ENCODE data around the gene GRM8. TPM values are rescaled to one million over a fixed set of nuclear protein-coding genes. Genes with fewer than 3 reads are reported as not detected.

GRM8 gene
- total RNA-seq, 1 experiment from 2014 or later, result 0.27 TPM

- no peak for DNase-seq (ENCODE audit: low read depth)
Observed at GRCh38 chr7:127150543-127150942, 102.2 kb downstream of the GRM8 start.

GRCh38 chr7:127146746-127147536 is 105.8 kb downstream of the GRM8 start:
- DNase-seq (ENCODE audit: low read depth), result no peak

DNA sequence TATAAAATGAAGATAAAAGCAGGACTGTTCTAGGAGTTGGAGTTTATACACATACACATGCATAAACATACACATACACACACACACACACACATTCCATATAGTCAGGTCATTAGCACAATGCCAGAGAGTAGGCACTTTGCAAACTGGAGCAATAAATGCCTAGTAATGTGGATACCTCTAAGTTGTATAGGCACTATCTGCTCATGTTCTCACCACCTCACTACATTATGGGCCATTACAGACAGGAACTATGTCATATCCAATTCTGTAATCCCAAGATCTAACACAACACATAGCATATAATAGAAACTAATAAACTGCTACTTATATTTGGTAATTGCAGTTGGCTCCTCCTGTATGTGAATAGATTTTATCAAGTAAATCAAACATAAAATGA is 115.6 kb downstream of the GRM8 start:
- no peak for DNase-seq (ENCODE audit: low read depth)

DNA sequence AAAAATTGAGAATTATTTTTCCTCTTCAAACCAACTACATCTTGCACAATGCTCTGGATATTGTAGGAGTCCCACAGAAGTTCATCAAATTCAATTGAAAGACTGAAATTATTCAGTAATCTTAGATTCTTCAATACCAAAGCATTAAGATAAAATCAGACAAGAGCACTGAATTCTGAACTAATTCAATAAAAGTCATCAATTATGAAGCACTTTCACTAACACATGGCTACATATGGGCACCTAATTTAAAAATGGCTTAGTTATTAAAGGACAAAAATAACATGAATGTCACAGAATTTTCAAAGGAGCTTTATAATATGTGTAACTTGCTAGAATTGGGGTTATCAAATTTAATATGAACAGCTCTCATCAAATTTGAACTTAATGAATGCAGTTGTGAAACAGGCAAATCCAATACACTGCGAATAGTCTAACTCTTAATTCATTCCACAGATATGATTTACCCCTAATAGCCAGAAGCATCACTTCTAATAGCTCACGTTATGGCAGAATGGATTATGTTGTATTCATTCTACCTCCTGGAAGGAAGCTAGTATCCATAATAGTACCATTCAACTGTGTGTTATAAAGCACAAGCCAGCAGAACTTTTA is 116.8 kb downstream of the GRM8 start:
- DNase-seq (ENCODE audit: low read depth), result no peak

- no peak for DNase-seq (ENCODE audit: low read depth)
Observed at GRCh38 chr7:127123220-127123619, 129.5 kb downstream of the GRM8 start.

GRCh38 chr7:127119517-127119916 is 133.2 kb downstream of the GRM8 start:
- DNase-seq (ENCODE audit: low read depth), result no peak

DNA sequence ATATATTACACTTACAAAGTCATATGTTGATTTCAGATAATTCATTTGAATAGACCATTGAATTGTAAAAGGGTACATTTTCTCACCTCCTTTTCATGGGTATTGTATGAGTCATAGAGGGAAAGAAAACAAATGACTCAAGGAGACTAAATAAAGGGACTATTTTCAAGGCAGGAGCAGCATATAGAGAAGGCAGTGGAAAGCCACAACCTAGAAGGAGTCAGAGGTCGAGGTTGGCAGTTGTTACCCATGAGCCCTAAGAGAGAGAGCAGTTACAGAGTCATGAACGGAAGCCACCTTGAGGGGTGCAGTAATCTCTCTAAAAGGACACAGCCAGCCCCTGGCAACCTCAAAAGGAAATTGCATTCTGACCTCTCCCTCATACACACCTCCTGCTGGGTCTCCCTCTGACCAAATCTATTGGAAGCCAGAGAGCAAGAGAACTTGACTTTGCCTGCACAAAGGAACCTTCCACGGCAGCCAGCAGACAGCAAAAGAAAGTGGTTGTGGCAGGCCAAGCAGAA is 137.9 kb downstream of the GRM8 start:
- DNase-seq (ENCODE audit: low read depth), result peak; percentile 1

GRCh38 chr7:127107601-127108007 is 145.1 kb downstream of the GRM8 start:
- peak; percentile 60 for DNase-seq (ENCODE audit: low read depth)

GRCh38 chr7:127093340-127093739 is 159.4 kb downstream of the GRM8 start:
- no peak for DNase-seq (ENCODE audit: low read depth)

DNA sequence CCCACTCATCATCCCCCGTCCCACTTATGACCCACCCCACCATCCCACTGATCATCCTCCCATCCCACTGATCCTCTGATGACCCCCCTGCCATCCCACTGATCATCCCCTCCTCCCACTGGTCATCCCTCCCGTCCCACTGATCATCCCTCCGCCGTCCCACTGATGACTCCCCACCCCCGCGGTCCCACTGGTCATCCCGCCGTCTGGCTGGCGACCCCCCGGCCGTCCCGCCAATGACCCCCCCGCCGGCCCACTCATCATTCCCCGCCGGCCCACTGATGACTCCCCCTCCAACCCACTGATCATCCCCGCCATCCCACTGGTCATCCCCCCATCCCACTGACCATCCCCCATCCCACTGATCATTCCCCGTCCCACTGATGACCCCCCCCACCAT is 161.1 kb downstream of the GRM8 start:
- DNase-seq (ENCODE audit: low read depth), result no peak

- no peak for DNase-seq (ENCODE audit: low read depth)
Observed at GRCh38 chr7:127089146-127089545, 163.6 kb downstream of the GRM8 start.

DNA sequence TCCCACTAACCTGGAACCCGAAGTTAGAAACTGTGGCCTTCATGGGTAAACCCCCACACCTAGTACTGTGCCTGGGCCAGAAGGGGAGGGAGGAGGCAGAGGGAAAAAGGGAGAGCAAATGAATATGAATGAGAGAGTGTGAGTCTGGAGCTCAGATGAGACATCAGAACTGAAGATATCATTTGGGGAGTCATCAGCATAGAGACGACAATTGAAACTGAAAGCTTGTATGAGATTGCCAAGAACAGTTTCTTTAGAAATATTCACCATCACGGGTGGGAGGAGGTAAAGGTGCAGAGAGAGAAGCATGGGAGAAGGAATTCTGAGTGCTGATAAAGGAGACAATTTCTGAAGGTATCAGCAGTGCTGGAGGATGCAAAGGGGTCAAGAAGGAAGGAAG is 171.2 kb downstream of the GRM8 start:
- DNase-seq (ENCODE audit: low read depth), result no peak

- DNase-seq (ENCODE audit: low read depth), result no peak
Observed at GRCh38 chr7:127080576-127080975, 172.2 kb downstream of the GRM8 start.

DNA sequence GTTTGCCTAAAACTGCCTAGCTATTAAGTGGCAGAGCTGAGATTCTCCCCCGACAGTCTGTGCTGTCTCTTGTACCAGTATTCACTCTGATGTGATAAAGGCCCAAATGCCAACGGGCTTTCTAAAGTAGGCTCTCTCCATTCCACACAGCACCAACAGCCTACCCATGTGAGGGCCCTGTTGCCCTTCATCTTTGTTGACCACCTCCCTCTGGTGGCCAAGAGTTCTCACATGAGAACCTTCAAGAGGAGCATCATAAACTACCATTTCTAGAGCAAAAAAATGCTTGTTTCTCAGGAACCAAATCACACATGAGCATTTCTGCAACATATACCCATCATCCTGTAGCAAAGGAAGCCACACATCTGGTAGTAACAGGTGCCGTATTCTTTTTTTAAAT is 185.8 kb downstream of the GRM8 start:
- no peak for DNase-seq (ENCODE audit: low read depth)

DNA sequence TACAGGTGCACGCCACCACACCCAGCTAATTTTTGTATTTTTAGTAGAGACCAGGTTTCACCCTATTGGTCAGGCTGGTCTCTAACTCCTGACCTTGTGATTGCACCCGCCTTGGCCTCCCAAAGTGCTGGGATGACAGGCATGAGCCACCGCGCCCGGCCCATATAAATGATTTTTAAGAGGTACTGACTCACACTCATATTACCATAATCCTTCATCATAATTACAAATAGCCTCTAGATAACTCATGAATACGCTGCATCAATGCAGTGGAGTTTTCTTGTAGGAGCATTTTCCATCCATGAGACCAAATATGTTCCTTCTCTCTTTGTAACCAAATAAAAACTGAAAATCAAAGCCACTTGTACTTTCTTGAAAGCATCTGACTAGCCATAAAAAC is 193.3 kb downstream of the GRM8 start:
- DNase-seq (ENCODE audit: low read depth), result no peak

GRCh38 chr7:127057918-127058317 is 194.8 kb downstream of the GRM8 start:
- DNase-seq (ENCODE audit: low read depth), result no peak

DNA sequence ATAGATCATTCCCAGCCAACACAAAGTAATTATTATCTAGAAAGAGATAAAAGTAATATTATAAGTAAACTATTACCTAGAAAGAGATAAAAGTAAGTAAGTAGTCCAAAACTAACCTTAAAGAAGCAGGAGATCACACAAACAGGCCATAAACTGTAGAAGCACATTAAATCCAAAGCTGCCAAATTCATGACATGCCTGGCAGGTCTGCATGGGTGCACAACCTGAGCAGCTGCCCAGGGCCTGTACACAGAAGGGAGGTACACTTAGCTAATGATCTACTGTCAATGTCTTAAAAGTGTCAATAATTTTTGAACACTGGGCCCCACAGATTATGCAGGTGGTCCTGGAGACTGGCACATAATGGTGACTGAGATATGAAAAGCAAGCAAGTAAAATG is 196.5 kb downstream of the GRM8 start:
- no peak for DNase-seq (ENCODE audit: low read depth)

DNA sequence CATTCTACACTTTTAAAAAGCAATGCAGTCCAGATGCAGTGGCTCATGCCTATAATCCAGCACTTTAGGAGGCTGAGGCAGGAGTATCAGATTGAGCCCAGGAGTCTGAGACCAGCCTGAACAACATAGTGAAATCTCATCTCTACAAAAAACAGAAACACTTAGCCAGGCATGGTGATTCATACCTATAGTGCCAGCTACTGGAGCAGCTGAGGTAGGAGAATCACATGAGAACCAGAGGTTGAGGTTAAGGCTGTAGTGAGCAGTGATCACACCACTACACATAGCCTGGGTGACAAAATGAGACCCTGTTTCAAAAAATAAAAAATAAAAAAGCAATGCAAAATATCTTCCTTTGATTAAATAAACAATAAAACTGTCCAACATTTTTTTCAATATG is 205.2 kb downstream of the GRM8 start:
- DNase-seq (ENCODE audit: low read depth), result no peak

DNA sequence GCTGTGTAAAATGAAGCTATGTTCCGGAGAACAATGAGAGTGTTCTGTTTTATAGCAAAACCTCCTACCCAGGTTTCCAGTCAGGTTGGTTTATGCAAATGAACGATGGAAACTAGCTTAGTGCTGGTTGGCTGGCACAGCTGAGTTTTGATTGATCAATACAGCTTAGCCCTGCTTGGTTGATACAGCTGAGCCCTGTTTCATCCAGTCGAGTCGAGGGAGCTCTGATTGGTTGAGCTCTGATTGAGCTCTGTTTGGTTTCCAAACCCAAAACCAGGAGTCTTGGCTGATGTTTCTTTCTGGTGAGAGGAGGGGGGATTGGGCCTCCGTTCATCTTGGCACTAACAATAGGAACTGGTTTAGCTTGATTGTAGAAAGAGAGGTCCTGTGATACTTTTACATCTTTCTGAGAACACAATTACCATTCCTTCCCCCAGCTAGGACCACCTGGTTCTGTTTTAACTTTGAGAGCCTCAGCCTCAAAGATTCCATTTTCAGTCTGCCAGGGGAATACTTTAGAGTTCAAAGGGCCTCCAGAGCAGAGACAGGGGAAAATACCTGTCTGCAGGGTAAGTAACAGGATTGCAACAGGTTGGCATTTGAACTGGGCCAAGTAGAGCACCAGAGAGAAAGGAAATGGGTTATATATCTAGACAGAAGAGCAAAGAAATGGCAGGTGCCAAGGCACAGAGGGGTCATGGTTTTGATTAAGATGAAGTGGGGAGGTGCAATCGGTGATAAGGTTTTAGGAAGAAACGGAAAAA is 210.9 kb downstream of the GRM8 start:
- no peak for DNase-seq (ENCODE audit: low read depth)

DNA sequence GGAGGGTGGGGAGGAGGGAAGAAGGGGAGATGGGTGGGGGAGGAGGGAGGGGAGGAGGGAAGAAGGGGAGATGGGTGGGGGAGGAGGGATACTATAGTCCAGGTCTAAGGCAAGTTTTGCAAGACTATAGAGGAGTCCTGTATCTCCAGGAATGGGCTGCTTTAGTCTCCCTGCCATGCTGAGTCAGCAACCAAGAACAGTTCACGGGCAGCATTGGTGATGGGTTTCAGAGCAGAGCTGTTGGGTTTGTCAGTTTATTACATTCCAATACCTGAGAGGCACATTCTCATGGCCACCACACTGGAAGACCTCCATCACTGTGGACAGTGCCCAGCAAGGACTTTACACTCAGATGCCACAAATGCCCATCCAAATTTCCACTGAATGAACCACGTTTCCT is 212.7 kb downstream of the GRM8 start:
- DNase-seq (ENCODE audit: low read depth), result no peak

- DNase-seq (ENCODE audit: low read depth), result no peak
Observed at GRCh38 chr7:127039541-127039940, 213.2 kb downstream of the GRM8 start.

DNA sequence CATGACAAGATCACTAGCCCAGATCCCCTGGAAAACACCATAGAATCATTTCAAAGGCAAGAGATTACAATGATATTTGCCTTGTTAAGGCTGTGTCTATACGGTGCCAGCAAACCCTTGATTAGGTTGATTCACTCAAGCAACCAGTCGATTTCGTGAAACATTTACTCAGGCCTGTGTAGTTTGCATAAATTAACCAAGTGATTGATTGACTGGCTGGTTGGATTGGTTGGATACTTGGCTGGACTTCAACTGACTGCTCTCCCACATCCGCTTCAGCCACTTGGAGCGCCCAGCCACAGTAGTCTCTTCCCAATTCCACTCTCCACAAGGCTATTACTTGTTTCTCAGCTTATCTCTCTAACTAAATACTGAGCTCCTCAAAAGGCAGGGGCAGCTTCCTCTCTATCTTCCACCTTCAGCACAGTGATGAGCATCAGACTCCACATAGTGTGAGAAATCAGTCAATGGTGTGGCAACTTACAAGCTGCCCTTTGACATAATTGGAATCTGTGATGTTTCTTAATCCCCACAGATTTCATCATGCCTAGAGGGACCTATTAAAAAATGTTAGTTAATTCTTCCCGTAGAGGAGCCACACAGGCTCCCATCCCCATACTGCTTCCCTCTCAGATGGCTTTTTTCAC is 217.4 kb downstream of the GRM8 start:
- no peak for DNase-seq (ENCODE audit: low read depth)

Measured in M059J (cell line).